ENCODE results near the gene OR13F1.
"Not testable (repeated sequence)": the region's sequence is repeated elsewhere in the genome, so short reads cannot be mapped to it uniquely, and the experiment has no call there.

The OR13F1 gene

GRCh38 chr9:104503963-104504362 is at the start of gene OR13F1:
TSS of gene OR13F1 (plus strand) at chr9:104504263. CDS start at chr9:104504263, 0 bp downstream.
- no peaks in the 10 kb centered on the region for H3K36me3 ChIP-seq (ENCODE audit: control insufficient read depth, insufficient read depth, low read length, severe bottlenecking)
- no peaks in the 10 kb centered on the region for H3K4me1 ChIP-seq (ENCODE audit: control insufficient read depth, insufficient read depth, low read length)
- no peaks in the 10 kb centered on the region for H3K27me3 ChIP-seq (replicated peaks; ENCODE audit: control insufficient read depth, insufficient read depth, low read length)
- no peak for DNase-seq (ENCODE audit: low read depth)
- H3K9me3 ChIP-seq (ENCODE audit: control insufficient read depth, low read length), result no peaks in the 10 kb centered on the region
- H3K4me3 ChIP-seq (ENCODE audit: low read length), result no peak within 1 kb of the TSS
- no peak within 1 kb of the TSS for H3K9ac ChIP-seq (ENCODE audit: low read length)

GRCh38 chr9:104456831-104457230 is 47.2 kb upstream of the OR13F1 start:
- H3K9ac ChIP-seq (ENCODE audit: low read length), result no peak overlapping the region
- H3K36me3 ChIP-seq (ENCODE audit: control insufficient read depth, insufficient read depth, low read length, severe bottlenecking), result no peaks in the 10 kb centered on the region
- H3K27me3 ChIP-seq (replicated peaks; ENCODE audit: control insufficient read depth, insufficient read depth, low read length), result no peaks in the 10 kb centered on the region
- DNase-seq (ENCODE audit: low read depth), result no peak
- no peaks in the 10 kb centered on the region for H3K4me1 ChIP-seq (ENCODE audit: control insufficient read depth, insufficient read depth, low read length)
- no peak overlapping the region for H3K4me3 ChIP-seq (ENCODE audit: low read length)
- no peaks in the 10 kb centered on the region for H3K9me3 ChIP-seq (ENCODE audit: control insufficient read depth, low read length)

GRCh38 chr9:104463864-104464263 is 40.2 kb upstream of the OR13F1 start:
- no peaks in the 10 kb centered on the region for H3K27me3 ChIP-seq (replicated peaks; ENCODE audit: control insufficient read depth, insufficient read depth, low read length)
- no peaks in the 10 kb centered on the region for H3K36me3 ChIP-seq (ENCODE audit: control insufficient read depth, insufficient read depth, low read length, severe bottlenecking)
- H3K9ac ChIP-seq (ENCODE audit: low read length), result no peak overlapping the region
- H3K9me3 ChIP-seq (ENCODE audit: control insufficient read depth, low read length), result peaks cover 8% of the 10 kb centered on the region
- no peaks in the 10 kb centered on the region for H3K4me1 ChIP-seq (ENCODE audit: control insufficient read depth, insufficient read depth, low read length)
- no peak overlapping the region for H3K4me3 ChIP-seq (ENCODE audit: low read length)
- DNase-seq (ENCODE audit: low read depth), result no peak

GRCh38 chr9:104468261-104468660 is 35.8 kb upstream of the OR13F1 start:
- Histone ChIP-seq H3K9me3 (ENCODE audit: control insufficient read depth, low read length) (peaks cover 8% of the 10 kb centered on the region), H3K36me3 (ENCODE audit: control insufficient read depth, insufficient read depth, low read length, severe bottlenecking) (no peaks in the 10 kb centered on the region), H3K4me3 (ENCODE audit: low read length) (no peak overlapping the region), H3K4me1 (ENCODE audit: control insufficient read depth, insufficient read depth, low read length) (no peaks in the 10 kb centered on the region), H3K9ac (ENCODE audit: low read length) (no peak overlapping the region), H3K27me3 (replicated peaks; ENCODE audit: control insufficient read depth, insufficient read depth, low read length) (no peaks in the 10 kb centered on the region)
- no peak for DNase-seq (ENCODE audit: low read depth)

- Histone ChIP-seq H3K36me3 (ENCODE audit: control insufficient read depth, insufficient read depth, low read length, severe bottlenecking) (no peaks in the 10 kb centered on the region), H3K9ac (ENCODE audit: low read length) (no peak overlapping the region), H3K27me3 (replicated peaks; ENCODE audit: control insufficient read depth, insufficient read depth, low read length) (no peaks in the 10 kb centered on the region), H3K9me3 (ENCODE audit: control insufficient read depth, low read length) (no peaks in the 10 kb centered on the region), H3K4me3 (ENCODE audit: low read length) (no peak overlapping the region), H3K4me1 (ENCODE audit: control insufficient read depth, insufficient read depth, low read length) (no peaks in the 10 kb centered on the region)
- DNase-seq (ENCODE audit: low read depth), result no peak
Measured at GRCh38 chr9:104482921-104483570, 21.0 kb upstream of the OR13F1 start.

- H3K4me3 ChIP-seq (ENCODE audit: low read length), result no peak overlapping the region
- no peaks in the 10 kb centered on the region for H3K27me3 ChIP-seq (replicated peaks; ENCODE audit: control insufficient read depth, insufficient read depth, low read length)
- H3K9me3 ChIP-seq (ENCODE audit: control insufficient read depth, low read length), result no peaks in the 10 kb centered on the region
- DNase-seq (ENCODE audit: low read depth), result no peak
- no peaks in the 10 kb centered on the region for H3K4me1 ChIP-seq (ENCODE audit: control insufficient read depth, insufficient read depth, low read length)
- no peak overlapping the region for H3K9ac ChIP-seq (ENCODE audit: low read length)
- no peaks in the 10 kb centered on the region for H3K36me3 ChIP-seq (ENCODE audit: control insufficient read depth, insufficient read depth, low read length, severe bottlenecking)
Measured at GRCh38 chr9:104485014-104485413, 19.0 kb upstream of the OR13F1 start.

- H3K27me3 ChIP-seq (replicated peaks; ENCODE audit: control insufficient read depth, insufficient read depth, low read length), result no peaks in the 10 kb centered on the region
- no peaks in the 10 kb centered on the region for H3K9me3 ChIP-seq (ENCODE audit: control insufficient read depth, low read length)
- peak; percentile 6 for DNase-seq (ENCODE audit: low read depth)
- no peak overlapping the region for H3K9ac ChIP-seq (ENCODE audit: low read length)
- no peaks in the 10 kb centered on the region for H3K36me3 ChIP-seq (ENCODE audit: control insufficient read depth, insufficient read depth, low read length, severe bottlenecking)
- no peaks in the 10 kb centered on the region for H3K4me1 ChIP-seq (ENCODE audit: control insufficient read depth, insufficient read depth, low read length)
- H3K4me3 ChIP-seq (ENCODE audit: low read length), result no peak overlapping the region
Measured at GRCh38 chr9:104494808-104495207, 9.3 kb upstream of the OR13F1 start.

- no peak for DNase-seq (ENCODE audit: low read depth)
- no peaks in the 10 kb centered on the region for H3K9me3 ChIP-seq (ENCODE audit: control insufficient read depth, low read length)
- no peaks in the 10 kb centered on the region for H3K4me1 ChIP-seq (ENCODE audit: control insufficient read depth, insufficient read depth, low read length)
- no peak overlapping the region for H3K9ac ChIP-seq (ENCODE audit: low read length)
- no peak overlapping the region for H3K4me3 ChIP-seq (ENCODE audit: low read length)
- H3K36me3 ChIP-seq (ENCODE audit: control insufficient read depth, insufficient read depth, low read length, severe bottlenecking), result no peaks in the 10 kb centered on the region
- H3K27me3 ChIP-seq (replicated peaks; ENCODE audit: control insufficient read depth, insufficient read depth, low read length), result no peaks in the 10 kb centered on the region
Measured at GRCh38 chr9:104503440-104503839, 623 bp upstream of the OR13F1 start.

- no peaks in the 10 kb centered on the region for H3K36me3 ChIP-seq (ENCODE audit: control insufficient read depth, insufficient read depth, low read length, severe bottlenecking)
Measured at GRCh38 chr9:104506565-104506964, 2.5 kb downstream of the OR13F1 start.

GRCh38 chr9:104514901-104515300 is 10.8 kb downstream of the OR13F1 start:
- no peak overlapping the region for H3K9ac ChIP-seq (ENCODE audit: low read length)
- H3K36me3 ChIP-seq (ENCODE audit: control insufficient read depth, insufficient read depth, low read length, severe bottlenecking), result no peaks in the 10 kb centered on the region
- H3K27me3 ChIP-seq (replicated peaks; ENCODE audit: control insufficient read depth, insufficient read depth, low read length), result peaks cover 3% of the 10 kb centered on the region
- no peak for DNase-seq (ENCODE audit: low read depth)
- H3K4me1 ChIP-seq (ENCODE audit: control insufficient read depth, insufficient read depth, low read length), result no peaks in the 10 kb centered on the region
- H3K9me3 ChIP-seq (ENCODE audit: control insufficient read depth, low read length), result no peaks in the 10 kb centered on the region
- no peak overlapping the region for H3K4me3 ChIP-seq (ENCODE audit: low read length)

More at GRCh38 chr9:104506565-104506964, 2.5 kb downstream of the OR13F1 start:
- H3K9ac ChIP-seq (ENCODE audit: low read length), result no peak overlapping the region
- no peak for DNase-seq (ENCODE audit: low read depth)
- H3K27me3 ChIP-seq (replicated peaks; ENCODE audit: control insufficient read depth, insufficient read depth, low read length), result no peaks in the 10 kb centered on the region
- no peaks in the 10 kb centered on the region for H3K4me1 ChIP-seq (ENCODE audit: control insufficient read depth, insufficient read depth, low read length)
- H3K4me3 ChIP-seq (ENCODE audit: low read length), result no peak overlapping the region
- H3K9me3 ChIP-seq (ENCODE audit: control insufficient read depth, low read length), result no peaks in the 10 kb centered on the region

- DNase-seq (ENCODE audit: low read depth); H3K36me3 ChIP-seq (ENCODE audit: control insufficient read depth, insufficient read depth, low read length, severe bottlenecking); H3K9ac ChIP-seq (ENCODE audit: low read length); H3K4me1 ChIP-seq (ENCODE audit: control insufficient read depth, insufficient read depth, low read length); H3K4me3 ChIP-seq (ENCODE audit: low read length); H3K27me3 ChIP-seq (replicated peaks; ENCODE audit: control insufficient read depth, insufficient read depth, low read length); H3K9me3 ChIP-seq (ENCODE audit: control insufficient read depth, low read length): not testable (repeated sequence)
Measured at GRCh38 chr9:104520241-104520640, 16.2 kb downstream of the OR13F1 start.

- Histone ChIP-seq H3K4me3 (ENCODE audit: low read length) (no peak within 1 kb of the TSS), H3K27me3 (replicated peaks; ENCODE audit: control insufficient read depth, insufficient read depth, low read length) (no peaks in the 10 kb centered on the region), H3K9ac (ENCODE audit: low read length) (no peak within 1 kb of the TSS), H3K9me3 (ENCODE audit: control insufficient read depth, low read length) (no peaks in the 10 kb centered on the region), H3K4me1 (ENCODE audit: control insufficient read depth, insufficient read depth, low read length) (peaks cover 4% of the 10 kb centered on the region), H3K36me3 (ENCODE audit: control insufficient read depth, insufficient read depth, low read length, severe bottlenecking) (no peaks in the 10 kb centered on the region)
- DNase-seq (ENCODE audit: low read depth), result no peak
Measured at GRCh38 chr9:104527109-104527508, 23.0 kb downstream of the OR13F1 start, which contains the start of gene OR13C4. TSS of gene OR13C4 (minus strand) at chr9:104527209. CDS start at chr9:104527209, 0 bp downstream.
